ENCODE data around the gene PLOD3.
"Not testable (repeated sequence)": the region's sequence is repeated elsewhere in the genome, so short reads cannot be mapped to it uniquely, and the experiment has no call there.

Gene PLOD3

DNA sequence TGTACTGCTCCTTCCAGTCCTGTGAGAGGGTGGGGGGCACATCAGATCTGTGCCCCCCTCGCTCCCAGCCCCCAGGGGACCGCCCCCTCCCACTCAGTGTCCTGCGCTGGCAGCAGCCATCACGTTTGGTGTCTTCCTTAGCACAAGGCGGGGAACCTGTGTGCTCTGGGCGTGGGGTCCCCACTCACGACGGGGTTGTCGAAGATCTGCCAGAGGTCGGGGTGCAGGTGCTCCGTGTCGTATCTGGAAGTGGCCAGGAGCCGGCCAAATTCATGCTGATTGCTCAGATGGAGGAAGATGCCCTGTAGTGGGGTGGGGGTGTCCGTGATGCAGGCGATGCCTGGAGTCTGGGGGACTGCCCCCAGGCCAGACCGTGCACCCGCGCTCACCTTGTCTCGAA is 7.2 kb downstream of the PLOD3 start:
- no peak for DNase-seq (ENCODE audit: low spot score in 2 of 2)
- Mint-ChIP-seq H3K4me3 (no peak overlapping the region), H3K9me3 (no peaks in the 10 kb centered on the region), H3K27ac (no peak overlapping the region), H3K4me1 (peaks cover 3% of the 10 kb centered on the region), H3K36me3 (peaks cover 19% of the 10 kb centered on the region), H3K27me3 (no peaks in the 10 kb centered on the region)
- no peak for ATAC-seq (ENCODE audit: low read depth)

DNA sequence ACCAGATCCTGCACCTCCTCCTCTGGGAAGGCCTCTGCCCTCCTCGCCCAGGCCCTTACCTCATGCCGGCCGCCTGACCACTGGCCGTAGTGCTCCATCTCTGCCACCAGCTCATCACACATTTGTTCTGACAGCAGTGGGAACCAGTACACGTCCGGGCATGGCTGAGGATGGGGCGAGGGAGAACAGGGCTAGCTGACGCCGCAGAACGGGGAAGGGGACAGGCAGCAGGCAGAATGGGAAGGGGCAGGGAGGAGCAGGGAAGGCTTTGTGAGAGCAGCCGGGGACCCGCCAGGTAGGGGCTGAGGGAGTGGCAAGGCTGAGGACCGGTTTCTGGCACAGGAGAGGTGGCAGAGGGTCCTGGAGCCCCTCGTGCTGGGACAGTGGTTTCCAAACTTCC is 8.6 kb downstream of the PLOD3 start:
- Mint-ChIP-seq H3K4me3 (no peak overlapping the region), H3K27me3 (no peaks in the 10 kb centered on the region), H3K4me1 (peaks cover 4% of the 10 kb centered on the region), H3K27ac (no peak overlapping the region), H3K9me3 (no peaks in the 10 kb centered on the region), H3K36me3 (peaks cover 15% of the 10 kb centered on the region)
- no peak for DNase-seq (ENCODE audit: low spot score in 2 of 2)
- ATAC-seq (ENCODE audit: low read depth), result no peak

DNA sequence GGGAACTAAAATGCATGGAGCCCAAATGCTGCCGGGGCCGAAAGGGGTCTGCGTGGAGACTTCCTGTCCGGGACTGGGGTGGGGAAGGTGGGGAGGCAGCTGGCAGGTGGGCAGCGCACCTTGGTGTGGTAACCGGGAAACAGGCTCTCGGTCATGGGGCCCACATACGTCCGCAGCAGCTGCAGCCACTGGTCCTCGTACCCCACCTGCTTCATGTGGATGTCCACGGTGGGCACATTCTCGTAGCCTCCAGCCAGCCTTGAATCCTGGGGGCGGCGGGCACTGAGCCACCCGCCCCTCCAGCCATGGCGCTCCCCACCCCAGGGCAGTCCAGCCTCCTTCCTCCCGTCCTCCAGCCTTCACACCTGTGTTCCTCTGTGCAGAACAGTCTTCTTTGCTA is 9.9 kb downstream of the PLOD3 start:
- Mint-ChIP-seq H3K27ac (no peak overlapping the region), H3K36me3 (peaks cover 15% of the 10 kb centered on the region), H3K4me1 (peaks cover 13% of the 10 kb centered on the region), H3K9me3 (no peaks in the 10 kb centered on the region), H3K4me3 (no peak overlapping the region), H3K27me3 (no peaks in the 10 kb centered on the region)
- ATAC-seq (ENCODE audit: low read depth) (no peak), DNase-seq (ENCODE audit: low spot score in 2 of 2) (no peak)

DNA sequence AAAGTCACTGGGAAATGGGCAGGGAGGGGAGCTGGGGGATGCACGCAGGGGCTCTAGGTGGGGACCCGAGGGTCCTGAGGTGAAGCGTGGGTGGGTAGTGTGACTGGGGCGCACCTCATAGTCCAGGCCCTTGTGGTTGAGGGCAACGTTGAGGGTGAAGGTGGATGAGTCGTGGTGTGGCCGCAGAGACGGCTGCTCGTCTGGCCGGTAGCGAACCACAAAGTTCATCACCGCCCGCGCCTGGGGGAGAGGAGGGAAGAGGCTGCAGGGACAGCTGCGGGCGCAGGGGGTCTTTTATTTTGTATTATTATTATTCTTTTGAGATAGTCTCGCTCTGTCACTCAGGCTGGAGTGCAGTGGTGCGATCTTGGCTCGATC is 10.7 kb downstream of the PLOD3 start:
- H3K36me3 Mint-ChIP-seq, result peaks cover 15% of the 10 kb centered on the region
- H3K4me3 Mint-ChIP-seq, result no peak overlapping the region
- DNase-seq (ENCODE audit: low spot score in 2 of 2) (no peak), ATAC-seq (ENCODE audit: low read depth) (no peak)
- H3K27ac Mint-ChIP-seq, result no peak overlapping the region
- peaks cover 14% of the 10 kb centered on the region for H3K4me1 Mint-ChIP-seq
- H3K9me3 Mint-ChIP-seq, result no peaks in the 10 kb centered on the region
- peaks cover under 1% of the 10 kb centered on the region for H3K27me3 Mint-ChIP-seq

DNA sequence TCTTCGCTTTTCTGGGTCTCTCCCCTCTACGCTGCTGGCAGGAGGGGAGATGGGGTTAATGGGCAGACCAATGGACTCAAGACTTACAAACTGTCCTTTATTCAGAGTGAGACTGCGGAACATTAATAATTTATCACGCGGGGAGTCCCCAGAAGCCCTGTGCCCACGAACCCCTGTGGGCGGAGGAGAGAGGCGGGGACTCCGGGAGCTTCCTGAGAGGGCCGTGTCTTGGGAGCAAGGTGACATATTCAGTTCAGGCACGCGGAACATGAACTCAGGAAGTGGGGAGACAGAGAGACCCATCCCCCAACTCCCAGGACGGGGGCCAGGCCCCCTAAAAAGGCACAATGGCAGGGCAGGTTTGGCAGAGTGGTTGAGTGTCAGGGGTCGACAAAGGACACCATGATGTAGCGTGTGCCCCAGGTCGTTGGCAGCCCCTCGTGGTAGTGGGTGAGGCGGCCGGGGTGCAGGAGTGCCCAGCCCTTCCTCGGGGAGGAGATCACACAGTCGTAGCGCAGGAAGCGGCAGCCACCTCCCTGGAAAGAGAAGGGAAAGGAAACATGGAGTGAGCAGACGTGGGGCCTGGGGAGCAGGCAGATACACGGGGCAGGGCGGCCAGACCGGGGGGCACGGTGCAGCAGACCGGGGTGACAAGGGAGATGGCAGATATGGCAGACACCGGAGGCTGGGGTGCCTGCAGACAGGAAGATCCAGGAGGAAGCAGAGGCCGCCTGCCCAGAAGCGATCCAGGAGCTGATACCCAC is 11.3 kb downstream of the PLOD3 start:
- Mint-ChIP-seq H3K4me3 (no peak overlapping the region), H3K4me1 (peaks cover 16% of the 10 kb centered on the region), H3K9me3 (no peaks in the 10 kb centered on the region), H3K27me3 (peaks cover 2% of the 10 kb centered on the region), H3K27ac (no peak overlapping the region), H3K36me3 (peaks cover 15% of the 10 kb centered on the region)
- ATAC-seq (ENCODE audit: low read depth) (no peak), DNase-seq (ENCODE audit: low spot score in 2 of 2) (no peak)

- not testable (repeated sequence) for H3K9me3 Mint-ChIP-seq; DNase-seq (ENCODE audit: low spot score in 2 of 2); ATAC-seq (ENCODE audit: low read depth); H3K27ac Mint-ChIP-seq
- peaks cover 12% of the 10 kb centered on the region for H3K36me3 Mint-ChIP-seq
- peaks cover 17% of the 10 kb centered on the region for H3K4me1 Mint-ChIP-seq
- peak overlapping the region; percentile 56 for H3K4me3 Mint-ChIP-seq
- H3K27me3 Mint-ChIP-seq, result peaks cover 10% of the 10 kb centered on the region
Observed at GRCh38 chr7:101203740-101204738, 13.3 kb downstream of the PLOD3 start.

DNA sequence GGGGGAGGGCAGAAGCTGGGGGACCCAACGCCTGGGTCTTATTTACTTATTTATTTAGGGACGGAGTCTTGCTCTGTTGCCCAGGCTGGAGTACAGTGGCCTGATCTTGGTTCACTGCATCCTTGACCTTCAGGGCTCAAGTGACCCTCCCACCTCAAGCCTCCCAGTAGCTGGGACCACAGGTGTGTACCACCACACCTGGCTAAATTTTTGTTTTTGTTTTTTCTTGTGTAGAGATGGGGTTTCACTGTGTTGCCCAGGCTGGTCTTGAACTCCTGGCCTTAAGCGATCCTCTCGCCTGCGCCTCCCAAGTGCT is 14.8 kb downstream of the PLOD3 start:
- H3K9me3 Mint-ChIP-seq, result no peaks in the 10 kb centered on the region
- no peak for DNase-seq (ENCODE audit: low spot score in 2 of 2)
- ATAC-seq (ENCODE audit: low read depth), result no peak
- H3K27ac Mint-ChIP-seq, result no peak overlapping the region
- H3K36me3 Mint-ChIP-seq, result peaks cover 10% of the 10 kb centered on the region
- peaks cover 10% of the 10 kb centered on the region for H3K27me3 Mint-ChIP-seq
- H3K4me3 Mint-ChIP-seq, result no peak overlapping the region
- H3K4me1 Mint-ChIP-seq, result peaks cover 15% of the 10 kb centered on the region

GRCh38 chr7:101201695-101202602 is 15.4 kb downstream of the PLOD3 start:
- ATAC-seq (ENCODE audit: low read depth) (peak; percentile 86), DNase-seq (ENCODE audit: low spot score in 2 of 2) (no peak)
- Mint-ChIP-seq H3K9me3 (no peaks in the 10 kb centered on the region), H3K36me3 (peaks cover 10% of the 10 kb centered on the region), H3K4me3 (peak overlapping the region; percentile 50), H3K27me3 (peaks cover 10% of the 10 kb centered on the region), H3K4me1 (peaks cover 15% of the 10 kb centered on the region), H3K27ac (no peak overlapping the region)

DNA sequence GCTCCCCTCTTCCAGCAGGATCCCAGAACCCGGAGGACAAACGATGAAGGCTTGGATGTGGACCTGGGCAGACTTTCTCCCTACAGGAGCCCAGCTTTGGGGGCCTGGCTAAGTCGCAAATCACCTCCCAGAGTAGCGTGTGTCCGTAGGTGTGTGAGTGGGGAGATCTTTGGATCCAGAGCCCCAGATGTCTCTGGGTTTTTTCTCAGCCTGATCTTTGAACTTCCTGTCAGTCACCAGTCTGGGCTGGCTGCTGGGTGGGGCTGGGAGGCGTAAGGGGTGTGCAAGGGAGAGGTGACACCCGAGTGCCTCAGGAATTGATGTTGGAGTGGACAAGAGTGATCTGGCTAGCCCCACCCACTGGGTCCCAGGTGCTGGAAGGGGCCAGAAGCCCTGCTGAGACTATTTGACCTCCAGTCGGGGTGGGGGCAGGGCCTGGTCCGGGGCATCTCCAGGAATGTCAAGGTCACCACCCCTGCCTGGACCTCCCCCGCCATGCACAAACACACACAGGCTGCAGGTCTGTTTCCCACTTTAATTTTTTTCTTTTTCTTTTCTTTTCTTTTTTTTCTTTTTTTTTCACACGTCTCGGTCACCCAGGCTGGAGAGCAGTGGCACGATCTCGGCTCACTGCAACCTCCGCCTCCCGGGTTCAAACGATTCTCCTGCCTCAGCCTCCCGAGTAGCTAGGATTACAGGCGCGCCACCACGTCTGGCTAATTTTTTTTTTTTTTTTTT is 16.4 kb downstream of the PLOD3 start, which contains the start of gene MOGAT3:
TSS of gene MOGAT3 (minus strand) at position 175 of the 738 bp plus-strand sequence. CDS start 182 bp downstream, outside the sequence.
- no peak within 1 kb of the TSS for H3K27ac Mint-ChIP-seq
- peaks cover 4% of the 10 kb centered on the region for H3K36me3 Mint-ChIP-seq
- H3K27me3 Mint-ChIP-seq, result peaks cover 11% of the 10 kb centered on the region
- DNase-seq (ENCODE audit: low spot score in 2 of 2) (no peak), ATAC-seq (ENCODE audit: low read depth) (no peak)
- peaks cover 15% of the 10 kb centered on the region for H3K4me1 Mint-ChIP-seq
- H3K4me3 Mint-ChIP-seq, result peak within 1 kb of the TSS; percentile 50
- no peaks in the 10 kb centered on the region for H3K9me3 Mint-ChIP-seq

DNA sequence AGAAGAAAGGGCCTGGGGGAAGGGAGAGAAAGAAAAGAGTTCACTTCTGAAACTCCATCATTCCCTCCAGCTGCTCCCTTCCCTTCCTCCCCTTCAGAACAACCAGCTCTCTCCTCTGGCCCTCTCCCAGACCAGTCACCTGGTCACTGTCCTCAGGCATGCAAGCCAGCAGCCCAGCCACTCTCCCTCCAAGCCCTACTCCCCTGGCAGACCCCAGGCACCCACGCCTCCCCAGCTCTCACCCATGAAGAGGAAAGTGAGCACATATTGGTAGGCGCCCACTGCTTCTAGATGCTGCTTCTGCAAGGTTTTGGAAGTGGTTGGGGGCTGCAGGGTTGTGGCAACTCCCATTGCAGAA is 16.9 kb downstream of the PLOD3 start:
- Mint-ChIP-seq H3K36me3 (peaks cover 1% of the 10 kb centered on the region), H3K27me3 (peaks cover 14% of the 10 kb centered on the region), H3K4me1 (peaks cover 15% of the 10 kb centered on the region), H3K9me3 (no peaks in the 10 kb centered on the region), H3K4me3 (no peak overlapping the region), H3K27ac (no peak overlapping the region)
- DNase-seq (ENCODE audit: low spot score in 2 of 2) (no peak), ATAC-seq (ENCODE audit: low read depth) (no peak)

- peaks cover 14% of the 10 kb centered on the region for H3K27me3 Mint-ChIP-seq
- not testable (repeated sequence) for H3K36me3 Mint-ChIP-seq; H3K9me3 Mint-ChIP-seq; ATAC-seq (ENCODE audit: low read depth); H3K4me3 Mint-ChIP-seq; H3K27ac Mint-ChIP-seq; DNase-seq (ENCODE audit: low spot score in 2 of 2)
- peaks cover 15% of the 10 kb centered on the region for H3K4me1 Mint-ChIP-seq
Observed at GRCh38 chr7:101199522-101199921, 17.9 kb downstream of the PLOD3 start.

- H3K27me3 Mint-ChIP-seq, result peaks cover 14% of the 10 kb centered on the region
- no peak for ATAC-seq (ENCODE audit: low read depth)
Observed at GRCh38 chr7:101198476-101198875, 18.9 kb downstream of the PLOD3 start.

GRCh38 chr7:101197991-101198390 is 19.4 kb downstream of the PLOD3 start:
- DNase-seq (ENCODE audit: low spot score in 2 of 2), result no peak
- peaks cover 14% of the 10 kb centered on the region for H3K27me3 Mint-ChIP-seq
- H3K4me3 Mint-ChIP-seq, result no peak overlapping the region
- H3K27ac Mint-ChIP-seq, result no peak overlapping the region
- H3K36me3 Mint-ChIP-seq, result peaks cover 1% of the 10 kb centered on the region
- no peak for ATAC-seq (ENCODE audit: low read depth)
- H3K4me1 Mint-ChIP-seq, result peaks cover 8% of the 10 kb centered on the region
- H3K9me3 Mint-ChIP-seq, result no peaks in the 10 kb centered on the region

More at GRCh38 chr7:101198476-101198875, 18.9 kb downstream of the PLOD3 start:
- Mint-ChIP-seq H3K27ac (no peak overlapping the region), H3K4me3 (no peak overlapping the region), H3K36me3 (peaks cover 1% of the 10 kb centered on the region), H3K9me3 (no peaks in the 10 kb centered on the region), H3K4me1 (peaks cover 11% of the 10 kb centered on the region)
- DNase-seq (ENCODE audit: low spot score in 2 of 2), result no peak

Data from memory B cell (primary cell).